DMS 273 treated with DMSO at 0.1 percent for 48 hours (cell line): Measurements from ENCODE around the gene LLGL2.
"Not testable (repeated sequence)": the region's sequence is repeated elsewhere in the genome, so short reads cannot be mapped to it uniquely, and the experiment has no call there.

Source experiments
- DNase-seq: peaks from one replicate; lab custom pipeline; 2025; lab: John Stamatoyannopoulos, UW

The LLGL2 gene

DNA sequence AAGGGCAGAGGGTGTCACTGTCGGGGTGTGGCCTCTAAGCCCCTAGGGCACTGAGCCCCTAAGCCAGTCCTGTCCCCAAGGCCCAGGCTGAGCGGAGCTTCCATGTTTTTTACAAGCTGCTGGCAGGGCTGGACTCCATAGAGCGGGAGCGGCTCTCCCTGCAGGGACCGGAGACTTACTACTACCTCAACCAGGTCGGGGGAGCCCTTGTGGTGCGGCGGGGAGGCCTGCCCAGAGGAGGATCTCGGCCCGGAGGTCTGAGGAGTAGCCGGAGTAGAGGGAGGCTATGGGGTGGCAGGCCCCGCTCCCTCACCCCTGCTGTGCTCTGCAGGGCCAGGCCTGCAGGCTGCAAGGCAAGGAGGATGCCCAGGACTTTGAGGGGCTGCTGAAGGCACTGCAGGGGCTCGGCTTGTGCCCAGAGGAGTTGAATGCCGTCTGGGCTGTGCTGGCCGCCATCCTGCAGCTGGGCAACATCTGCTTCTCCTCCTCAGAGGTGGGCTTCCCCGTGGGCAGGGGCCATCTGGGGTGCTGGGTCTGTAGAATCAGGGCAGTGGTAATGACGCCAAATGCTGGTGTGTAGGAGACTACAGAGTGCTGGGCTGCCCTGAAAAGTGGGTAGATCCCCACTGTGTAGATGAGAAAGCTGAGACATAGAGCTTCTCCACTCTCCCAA is 67.0 kb downstream of the LLGL2 start:
- DNase-seq = no peak

DNA sequence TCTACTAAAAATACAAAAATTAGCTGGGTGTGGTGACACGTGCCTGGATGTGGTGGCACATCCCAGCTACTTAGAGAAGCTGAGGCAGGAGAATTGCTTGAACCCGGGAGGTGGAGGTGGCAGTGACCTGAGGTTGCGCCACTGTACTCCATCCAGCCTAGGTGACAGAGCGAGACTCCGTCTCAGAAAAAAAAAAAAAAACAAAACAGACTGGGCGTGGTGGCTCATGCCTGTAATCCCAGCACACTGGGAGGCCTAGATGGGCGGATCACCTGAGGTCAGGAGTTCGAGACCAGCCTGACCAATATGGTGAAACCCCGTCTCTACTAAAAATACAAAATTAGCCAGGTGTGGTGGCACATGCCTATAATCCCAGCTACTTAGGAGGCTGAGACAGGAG is 67.9 kb downstream of the LLGL2 start:
- not testable (repeated sequence) for DNase-seq

DNA sequence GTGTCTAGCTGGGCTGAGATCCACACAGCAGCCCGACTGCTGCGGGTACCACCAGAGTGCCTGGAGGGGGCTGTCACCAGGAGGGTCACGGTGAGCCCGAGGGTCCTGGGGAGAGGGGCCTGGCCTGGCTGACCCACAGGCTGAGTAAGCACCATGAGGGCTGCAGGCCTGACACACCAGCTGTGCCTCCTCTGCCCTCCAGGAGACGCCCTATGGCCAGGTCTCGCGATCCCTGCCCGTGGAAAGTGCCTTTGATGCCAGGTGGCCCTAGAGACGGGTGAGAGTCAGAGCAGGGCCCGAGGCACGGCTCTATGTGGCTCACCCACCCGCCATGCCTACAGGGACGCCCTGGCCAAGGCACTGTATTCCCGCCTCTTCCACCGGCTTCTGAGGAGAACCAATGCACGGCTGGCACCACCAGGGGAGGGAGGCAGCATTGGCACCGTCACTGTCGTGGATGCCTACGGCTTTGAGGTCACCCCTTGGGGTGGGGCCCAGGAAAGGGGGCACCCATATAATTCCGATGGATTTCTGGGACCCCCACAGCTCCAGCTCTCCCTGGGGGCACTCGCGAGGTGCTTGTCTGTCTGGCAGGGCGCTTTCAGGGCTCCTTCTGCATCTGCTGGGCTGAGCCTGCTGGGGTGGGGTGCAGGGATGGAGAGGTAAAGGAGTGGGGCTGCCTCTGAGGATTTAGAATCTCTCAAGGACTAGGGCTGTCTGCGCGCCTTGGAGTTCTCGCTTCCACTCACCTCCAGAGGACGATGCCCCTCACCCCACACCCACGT is 69.2 kb downstream of the LLGL2 start:
- no peak for DNase-seq

GRCh38 chr17:75595284-75595919 is 69.9 kb downstream of the LLGL2 start:
- DNase-seq = no peak

GRCh38 chr17:75595920-75596313 is 70.4 kb downstream of the LLGL2 start:
- no peak for DNase-seq

DNA sequence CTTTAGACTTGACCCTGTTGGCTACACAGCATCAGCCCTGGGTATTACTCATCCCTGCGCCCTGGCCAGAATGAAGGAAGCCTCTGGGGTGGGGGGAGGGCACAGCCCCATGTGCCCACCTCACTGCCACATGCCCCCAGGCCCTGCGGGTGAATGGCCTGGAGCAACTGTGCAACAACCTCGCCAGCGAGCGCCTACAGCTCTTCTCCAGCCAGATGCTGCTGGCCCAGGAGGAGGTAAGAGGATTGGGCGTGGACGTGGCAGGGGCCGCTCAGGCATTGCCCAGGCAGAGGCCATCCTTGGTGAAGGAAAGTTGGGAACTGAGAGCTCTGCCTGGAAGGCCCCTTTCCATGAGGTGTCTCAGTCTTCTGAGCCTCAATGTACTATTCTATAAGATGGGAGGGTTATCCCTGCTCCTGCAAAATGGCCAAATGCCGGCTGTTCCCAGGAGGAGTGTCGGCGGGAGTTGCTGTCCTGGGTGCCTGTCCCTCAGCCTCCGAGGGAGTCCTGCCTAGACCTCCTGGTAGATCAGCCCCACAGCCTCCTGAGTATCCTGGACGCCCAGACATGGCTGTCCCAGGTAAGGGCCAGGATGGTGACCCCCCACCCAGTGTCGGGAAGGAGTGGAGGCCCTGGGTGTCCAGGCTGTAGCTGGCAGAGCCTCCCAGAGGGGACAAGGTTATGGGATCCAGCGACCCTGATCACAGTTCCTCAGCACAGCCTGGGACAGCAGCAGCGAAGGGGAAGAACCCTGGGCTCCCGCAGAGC is 71.0 kb downstream of the LLGL2 start:
- DNase-seq = no peak

- DNase-seq = peak; percentile 64
Observed at GRCh38 chr17:75601057-75601987, 75.8 kb downstream of the LLGL2 start.

GRCh38 chr17:75602644-75603043 is 77.1 kb downstream of the LLGL2 start:
- no peak for DNase-seq

- DNase-seq = no peak
Observed at GRCh38 chr17:75603123-75603522, 77.6 kb downstream of the LLGL2 start.

- no peak for DNase-seq
Observed at GRCh38 chr17:75604034-75604695, 78.7 kb downstream of the LLGL2 start.

DNA sequence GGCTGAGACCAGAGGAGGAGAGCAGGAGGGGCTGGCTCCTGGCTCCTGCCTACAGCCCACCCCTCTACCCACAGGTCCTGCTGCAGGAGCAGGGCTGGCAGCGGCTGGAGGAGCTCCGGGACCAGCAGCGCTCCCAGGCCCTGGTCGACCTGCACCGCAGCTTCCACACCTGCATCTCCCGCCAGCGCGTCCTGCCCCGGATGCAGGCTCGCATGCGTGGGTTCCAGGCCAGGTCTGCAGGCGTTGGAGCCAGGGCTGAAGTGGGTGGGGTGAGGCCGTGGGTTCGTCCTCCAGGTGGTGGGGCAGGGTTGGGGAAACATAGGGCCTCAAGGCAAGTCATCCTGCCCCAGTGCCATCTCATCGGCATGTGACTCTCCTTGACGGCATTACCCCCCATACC is 80.3 kb downstream of the LLGL2 start:
- DNase-seq = no peak

DNA sequence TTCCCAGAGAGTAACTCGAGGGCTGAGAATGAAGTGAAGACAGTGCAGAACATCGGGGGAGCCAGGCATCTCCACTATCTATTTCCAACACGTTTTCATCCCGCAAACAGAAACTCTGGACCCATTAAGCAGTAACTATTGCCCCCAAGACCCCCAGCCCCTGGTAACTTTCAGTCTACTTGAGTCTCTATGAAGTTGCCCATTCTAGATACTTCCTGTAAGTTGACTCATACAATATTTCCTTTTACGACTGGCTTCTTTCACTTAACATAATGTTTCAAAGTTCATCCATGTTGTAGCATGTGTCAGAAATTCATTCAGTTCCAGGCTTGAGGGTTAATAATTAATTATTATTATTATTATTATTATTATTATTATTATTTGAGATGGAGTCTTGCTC is 81.6 kb downstream of the LLGL2 start:
- no peak for DNase-seq

DNA sequence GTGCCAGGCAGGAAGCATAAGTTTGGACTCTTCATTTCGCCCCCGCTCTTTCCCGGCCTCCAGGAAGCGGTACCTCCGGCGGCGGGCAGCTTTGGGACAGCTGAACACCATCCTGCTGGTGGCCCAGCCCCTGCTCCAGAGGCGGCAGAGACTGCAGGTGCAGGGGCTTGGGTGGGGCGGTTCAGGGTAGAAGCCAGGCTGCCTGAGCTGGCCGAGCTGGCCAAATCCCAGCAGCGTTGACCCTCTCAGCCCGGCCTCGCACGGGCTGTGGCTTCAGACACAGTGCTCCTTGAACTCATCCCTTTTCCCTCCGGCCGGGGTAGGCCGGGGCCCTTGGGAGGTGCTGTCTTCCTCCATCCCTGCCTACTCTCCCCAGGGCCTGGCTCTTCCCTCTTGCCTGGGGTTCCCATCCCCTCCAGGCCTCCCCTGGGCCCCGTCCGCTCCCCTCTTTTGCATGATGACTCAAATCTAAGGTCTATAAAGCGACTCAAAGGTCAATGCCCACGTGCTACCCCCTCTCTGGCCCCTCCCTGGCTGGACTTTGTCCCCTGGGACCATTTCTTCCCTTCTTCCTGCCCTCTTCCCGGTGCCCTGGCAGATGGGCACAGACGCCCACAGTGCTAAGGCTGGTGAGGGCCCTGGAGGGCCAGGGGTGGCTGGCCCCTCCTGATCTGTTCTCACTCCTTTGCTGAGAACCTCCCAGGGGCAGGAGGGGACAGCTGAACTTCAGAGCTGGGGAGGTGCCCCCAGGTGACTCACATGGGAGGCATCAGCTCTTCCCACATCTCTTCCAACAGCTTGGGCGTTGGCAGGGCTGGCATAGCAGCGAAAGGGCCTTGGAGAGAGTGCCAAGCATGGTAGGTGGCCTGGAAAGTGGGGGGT is 84.8 kb downstream of the LLGL2 start:
- no peak for DNase-seq

DNA sequence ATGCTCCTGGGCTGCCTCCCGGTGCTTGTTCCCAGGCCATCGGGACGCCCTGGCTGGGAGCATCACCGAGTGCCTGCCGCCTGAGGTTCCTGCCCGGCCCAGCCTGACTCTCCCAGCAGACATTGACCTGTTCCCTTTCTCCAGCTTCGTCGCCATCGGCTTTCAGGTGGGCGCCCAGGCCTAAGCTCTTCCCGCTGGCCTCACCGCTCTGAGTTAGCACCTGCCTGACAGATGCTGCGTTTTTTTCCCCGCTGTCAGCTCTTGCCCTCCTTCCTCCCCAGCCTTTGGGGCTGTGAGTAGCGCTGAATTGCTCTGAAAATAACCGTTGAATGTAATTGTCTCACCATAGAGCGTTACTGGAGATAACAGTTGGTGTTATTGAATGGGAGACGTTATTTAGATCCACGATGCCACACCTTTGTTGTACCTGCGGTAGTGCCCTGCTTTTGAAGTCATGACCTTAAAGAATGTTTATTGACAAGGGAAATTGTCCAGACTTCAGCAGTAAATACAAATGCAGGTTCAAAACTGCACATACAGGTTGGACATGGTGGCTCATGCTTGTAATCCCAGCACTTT is 86.4 kb downstream of the LLGL2 start:
- no peak for DNase-seq

DNA sequence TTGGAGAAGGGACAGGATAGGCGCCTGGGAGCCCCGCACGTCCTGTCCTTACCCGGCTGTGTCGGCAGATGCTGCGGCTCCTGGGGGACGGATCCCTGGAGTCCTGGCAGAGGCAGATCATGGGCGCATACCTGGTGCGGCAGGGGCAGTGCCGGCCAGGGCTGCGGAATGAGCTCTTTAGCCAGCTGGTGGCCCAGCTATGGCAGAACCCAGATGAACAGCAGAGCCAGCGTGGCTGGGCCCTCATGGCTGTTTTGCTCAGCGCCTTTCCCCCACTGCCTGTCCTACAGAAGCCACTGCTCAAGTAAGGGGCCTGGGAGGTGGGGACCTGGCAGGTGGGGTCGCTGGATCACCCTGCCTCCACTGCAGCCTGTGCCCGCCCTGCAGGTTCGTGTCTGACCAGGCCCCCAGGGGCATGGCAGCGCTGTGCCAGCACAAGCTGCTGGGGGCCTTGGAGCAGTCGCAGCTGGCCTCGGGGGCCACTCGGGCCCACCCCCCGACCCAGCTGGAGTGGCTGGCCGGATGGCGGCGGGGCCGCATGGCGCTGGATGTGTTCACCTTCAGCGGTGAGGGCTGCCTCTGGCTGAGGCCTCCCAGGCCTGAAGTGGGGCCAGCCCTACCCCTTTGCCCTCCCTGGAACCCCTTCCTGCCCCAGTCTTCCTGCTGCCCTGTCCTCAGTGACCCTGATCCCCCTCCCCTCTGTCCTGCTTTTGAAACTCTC is 87.6 kb downstream of the LLGL2 start:
- DNase-seq = no peak

- DNase-seq = no peak
Observed at GRCh38 chr17:75614006-75614405, 88.5 kb downstream of the LLGL2 start.

DNA sequence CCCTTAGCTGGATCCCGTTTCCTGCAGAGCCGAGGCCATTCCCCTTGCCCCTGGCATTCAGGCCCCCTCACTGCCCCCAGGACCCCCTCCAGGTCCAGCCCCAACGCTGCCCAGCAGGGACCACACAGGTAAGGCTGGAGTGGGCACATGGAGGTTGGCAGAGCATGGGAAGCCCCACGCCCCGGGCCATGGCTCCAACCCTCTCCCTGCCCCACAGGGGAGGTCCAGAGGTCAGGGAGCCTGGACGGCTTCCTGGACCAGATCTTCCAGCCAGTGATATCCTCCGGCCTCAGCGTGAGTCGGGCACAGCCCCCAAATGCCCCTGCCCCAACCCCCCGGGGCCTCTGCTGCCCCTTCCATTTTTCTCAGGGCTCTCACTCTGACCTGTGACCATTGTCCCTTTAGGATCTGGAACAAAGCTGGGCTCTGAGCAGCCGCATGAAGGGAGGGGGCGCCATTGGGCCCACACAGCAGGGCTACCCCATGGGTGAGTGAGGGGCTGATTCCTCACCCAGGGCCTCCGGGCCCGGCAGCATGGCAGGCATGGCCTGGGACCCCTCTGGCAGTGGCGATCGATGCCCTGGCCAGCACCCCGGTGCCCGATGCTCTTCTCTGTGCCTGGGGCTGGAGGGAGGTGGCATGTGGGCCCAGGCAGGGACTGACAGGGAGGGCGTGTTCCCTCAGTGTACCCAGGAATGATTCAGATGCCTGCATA is 89.2 kb downstream of the LLGL2 start:
- no peak for DNase-seq

DNA sequence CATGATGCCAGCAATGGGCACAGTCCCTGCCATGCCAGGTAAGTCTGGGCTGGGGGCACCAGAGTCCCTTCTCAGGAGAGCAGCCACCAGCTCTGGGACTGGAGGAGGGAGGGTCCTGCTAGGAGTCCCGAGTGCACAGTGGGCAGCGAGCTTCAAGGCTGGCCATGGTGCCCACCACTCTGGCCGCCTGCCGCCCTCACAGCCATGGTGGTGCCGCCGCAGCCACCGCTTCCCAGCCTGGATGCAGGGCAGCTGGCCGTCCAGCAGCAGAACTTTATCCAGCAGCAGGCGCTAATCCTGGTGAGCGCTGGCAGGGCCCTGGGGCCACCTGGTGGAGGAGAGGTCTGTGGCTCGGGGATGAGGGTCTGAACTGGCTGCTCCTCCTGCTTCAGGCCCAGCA is 89.8 kb downstream of the LLGL2 start:
- no peak for DNase-seq
